ENCODE measurements around the gene ETNPPL.

- TF ChIP-seq CTCF (IDR thresholded peaks at IDR 0.05; ENCODE audit: insufficient read depth, low read length) = no peak
- TF ChIP-seq POLR2AphosphoS5 (IDR thresholded peaks at IDR 0.05; ENCODE audit: low read depth) = no peak
- no peak for TF ChIP-seq REST (IDR thresholded peaks at IDR 0.05; ENCODE audit: insufficient replicate concordance, low read depth)
- TF ChIP-seq GABPA (IDR thresholded peaks at IDR 0.05; ENCODE audit: low read depth) = no peak
Observed at GRCh38 chr4:108709722-108710121, 53.1 kb downstream of the ETNPPL start.
